DOHH2 (cell line): ENCODE measurements around the gene PIGN.

ENCODE experiments used
- H3F3A ChIP-seq: fragments of 200-600 bp; sonication (generic), shearing (Covaris generic); 2 replicates; pipeline ENCODE4 v1.6.0; 2016; ENCODE audit warnings: antibody characterized with exemption, mild to moderate bottlenecking; ENCODE audit not compliant: control insufficient read depth, insufficient read depth
- H3K27ac ChIP-seq: fragments of 200-600 bp; sonication (generic); 2 replicates; pipeline ENCODE4 v1.5.1; 2014; ENCODE audit warnings: low read depth, mild to moderate bottlenecking, low read length, moderate library complexity
- H3K27me3 ChIP-seq: fragments of 200-600 bp; sonication (generic); 2 replicates; pipeline ENCODE4 v1.6.1; 2014; ENCODE audit warnings: mild to moderate bottlenecking, low read length, mixed read lengths; ENCODE audit not compliant: control insufficient read depth
- H3K36me3 ChIP-seq: fragments of 200-600 bp; sonication (generic); 2 replicates; pipeline ENCODE4 v1.6.1; 2014; ENCODE audit warnings: mild to moderate bottlenecking, low read length, moderate library complexity, mixed read lengths; ENCODE audit not compliant: control insufficient read depth
- H3K4me1 ChIP-seq: fragments of 200-600 bp; sonication (generic); 2 replicates; pipeline ENCODE4 v1.6.1; 2014; ENCODE audit warnings: mild to moderate bottlenecking, low read length, mixed read lengths; ENCODE audit not compliant: control insufficient read depth
- H3K4me2 ChIP-seq: fragments of 200-600 bp; sonication (generic); 2 replicates; pipeline ENCODE4 v1.6.0; 2014; ENCODE audit warnings: mild to moderate bottlenecking, low read length, moderate library complexity
- H3K4me3 ChIP-seq: fragments of 200-600 bp; sonication (generic); 2 replicates; pipeline ENCODE4 v1.5.1; 2014; ENCODE audit warnings: mild to moderate bottlenecking, low read length, mixed read lengths
- H3K79me2 ChIP-seq: fragments of 200-600 bp; sonication (generic); 2 replicates; pipeline ENCODE4 v1.6.1; 2014; ENCODE audit warnings: mild to moderate bottlenecking, low read length, mixed read lengths; ENCODE audit not compliant: control insufficient read depth
- H3K9me2 ChIP-seq: fragments of 200-600 bp; sonication (generic); replicated peaks from 2 replicates; pipeline ENCODE4 v1.6.1; 2014; ENCODE audit warnings: mild to moderate bottlenecking, low read length, mixed read lengths; ENCODE audit not compliant: control insufficient read depth
- H3K9me3 ChIP-seq: fragments of 200-600 bp; sonication (generic); 2 replicates; pipeline ENCODE4 v1.6.1; 2014; ENCODE audit warnings: antibody characterized with exemption, low read length, mixed read lengths; ENCODE audit not compliant: control insufficient read depth, insufficient read depth
- H4K20me1 ChIP-seq: fragments of 200-600 bp; sonication (generic); 2 replicates; pipeline ENCODE4 v1.6.0; 2014; ENCODE audit warnings: low read depth, mild to moderate bottlenecking, antibody characterized with exemption, low read length, moderate library complexity; ENCODE audit not compliant: control insufficient read depth, insufficient read depth
- CTCF ChIP-seq: fragments of 200-600 bp; sonication (generic); IDR thresholded peaks from one replicate; pipeline ENCODE4 v1.5.1; 2014; ENCODE audit warnings: antibody characterized with exemption, mild to moderate bottlenecking, low read depth, low read length; ENCODE audit not compliant: poor library complexity, severe bottlenecking
- EZH2phosphoT487 ChIP-seq: fragments of 200-600 bp; sonication (generic); IDR thresholded peaks from 2 replicates; pipeline ENCODE4 v1.6.1; 2017; ENCODE audit warnings: borderline replicate concordance, mild to moderate bottlenecking, antibody characterized with exemption, low read length, moderate library complexity, mixed read lengths

PIGN gene

GRCh38 chr18:62072370-62072769, 114.5 kb downstream of the PIGN start:
- H3K27me3 ChIP-seq, result no peaks in the 10 kb centered on the region
- no peaks in the 10 kb centered on the region for H3F3A ChIP-seq
- no peaks in the 10 kb centered on the region for H3K4me1 ChIP-seq
- H3K9me2 ChIP-seq, result no peaks in the 10 kb centered on the region
- no peaks in the 10 kb centered on the region for H3K36me3 ChIP-seq
- no peak for TF ChIP-seq EZH2phosphoT487
- no peak for TF ChIP-seq CTCF
- H3K4me3 ChIP-seq, result no peak overlapping the region
- H3K27ac ChIP-seq, result no peak overlapping the region
- no peaks in the 10 kb centered on the region for H3K79me2 ChIP-seq
- H3K9me3 ChIP-seq, result no peaks in the 10 kb centered on the region
- H3K4me2 ChIP-seq, result no peak overlapping the region
- H4K20me1 ChIP-seq, result no peaks in the 10 kb centered on the region

GRCh38 chr18:62071071-62071470, 115.8 kb downstream of the PIGN start:
- H3K9me2 ChIP-seq, result no peaks in the 10 kb centered on the region
- H3K4me2 ChIP-seq, result no peak overlapping the region
- H3K27ac ChIP-seq, result no peak overlapping the region
- no peaks in the 10 kb centered on the region for H4K20me1 ChIP-seq
- no peaks in the 10 kb centered on the region for H3F3A ChIP-seq
- H3K36me3 ChIP-seq, result no peaks in the 10 kb centered on the region
- no peak for TF ChIP-seq CTCF
- no peak for TF ChIP-seq EZH2phosphoT487
- H3K79me2 ChIP-seq, result no peaks in the 10 kb centered on the region
- no peaks in the 10 kb centered on the region for H3K9me3 ChIP-seq
- H3K4me3 ChIP-seq, result no peak overlapping the region
- no peaks in the 10 kb centered on the region for H3K4me1 ChIP-seq
- H3K27me3 ChIP-seq, result no peaks in the 10 kb centered on the region

DNA sequence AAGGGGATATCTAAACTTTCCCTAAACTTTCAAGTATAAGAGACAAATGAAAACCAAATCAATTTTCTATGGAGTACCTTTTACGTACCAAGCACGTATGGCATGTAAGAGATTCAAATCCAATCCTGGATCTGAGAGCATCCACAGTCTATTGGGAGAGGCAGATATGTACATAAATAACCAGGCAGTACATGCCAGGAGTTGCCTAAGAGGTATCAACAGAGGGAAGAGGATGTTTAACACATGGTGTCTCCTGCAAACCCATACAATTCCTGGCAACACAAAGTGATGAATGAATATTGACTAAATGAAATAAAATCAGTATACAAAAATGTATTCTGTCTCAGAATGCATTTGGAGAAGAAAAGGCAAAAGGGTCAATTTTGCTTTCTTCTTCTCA, 116.6 kb downstream of the PIGN start:
- no peak overlapping the region for H3K4me3 ChIP-seq

More for the DNA sequence above, 116.6 kb downstream of the PIGN start:
- Histone ChIP-seq H3K27ac (no peak overlapping the region), H3K9me3 (no peaks in the 10 kb centered on the region), H4K20me1 (no peaks in the 10 kb centered on the region), H3K4me1 (no peaks in the 10 kb centered on the region), H3F3A (no peaks in the 10 kb centered on the region), H3K4me2 (no peak overlapping the region), H3K9me2 (no peaks in the 10 kb centered on the region), H3K36me3 (no peaks in the 10 kb centered on the region), H3K27me3 (no peaks in the 10 kb centered on the region), H3K79me2 (no peaks in the 10 kb centered on the region)
- TF ChIP-seq CTCF, result no peak
- TF ChIP-seq EZH2phosphoT487, result no peak
